GM19397 (cell line): ENCODE measurements around the gene MYL5.
"Not testable (repeated sequence)": the region's sequence is repeated elsewhere in the genome, so short reads cannot be mapped to it uniquely, and the experiment has no call there.

Experiments used
- ATAC-seq: cut with Tn5 transposase; IDR thresholded peaks from one replicate; pipeline ENCODE4 v1.9.1; 2021; ENCODE audit warnings: mild to moderate bottlenecking, moderate library complexity; ENCODE audit not compliant: unreplicated experiment

MYL5 gene

GRCh38 chr4:683982-684622, 9.8 kb downstream of the MYL5 start:
- ATAC-seq = no peak

- ATAC-seq = no peak
These were observed 10.4 kb downstream of the MYL5 start for GRCh38 chr4:684623-685327.

DNA sequence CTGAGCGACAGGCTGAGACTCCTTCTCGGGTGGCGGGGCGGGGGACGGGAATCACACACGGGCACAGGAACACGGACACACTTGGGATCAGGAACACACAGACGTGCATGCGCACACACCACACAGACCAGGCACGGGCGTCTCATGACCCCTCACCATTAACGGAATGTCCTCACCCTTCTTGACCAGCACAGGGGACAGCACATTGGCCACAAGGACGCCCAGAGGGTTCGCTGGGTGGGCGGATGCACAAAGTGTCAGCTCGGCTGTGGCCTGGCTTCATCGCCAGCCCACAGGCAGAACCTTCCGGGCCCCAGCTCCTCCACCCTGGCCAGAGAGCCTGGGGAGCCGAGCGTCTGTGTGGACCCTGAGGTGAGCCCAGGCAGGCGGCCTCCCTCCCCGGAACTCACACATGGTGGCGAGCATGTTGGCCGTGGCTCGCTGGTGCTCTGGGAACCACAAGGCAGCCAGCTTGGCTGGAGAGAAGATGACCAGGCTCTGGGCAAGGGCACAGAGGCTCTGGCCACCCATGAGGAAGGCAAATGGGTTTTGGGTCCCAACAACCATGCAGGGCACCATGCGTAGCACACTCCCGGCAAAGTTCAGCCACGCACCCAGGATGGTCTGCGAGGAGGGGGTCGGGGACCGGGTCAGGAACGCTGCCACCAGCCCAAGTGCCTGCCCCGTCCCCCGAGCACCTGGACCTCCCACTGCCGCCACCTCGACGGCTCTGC, 11.5 kb downstream of the MYL5 start:
- no peak for ATAC-seq

DNA sequence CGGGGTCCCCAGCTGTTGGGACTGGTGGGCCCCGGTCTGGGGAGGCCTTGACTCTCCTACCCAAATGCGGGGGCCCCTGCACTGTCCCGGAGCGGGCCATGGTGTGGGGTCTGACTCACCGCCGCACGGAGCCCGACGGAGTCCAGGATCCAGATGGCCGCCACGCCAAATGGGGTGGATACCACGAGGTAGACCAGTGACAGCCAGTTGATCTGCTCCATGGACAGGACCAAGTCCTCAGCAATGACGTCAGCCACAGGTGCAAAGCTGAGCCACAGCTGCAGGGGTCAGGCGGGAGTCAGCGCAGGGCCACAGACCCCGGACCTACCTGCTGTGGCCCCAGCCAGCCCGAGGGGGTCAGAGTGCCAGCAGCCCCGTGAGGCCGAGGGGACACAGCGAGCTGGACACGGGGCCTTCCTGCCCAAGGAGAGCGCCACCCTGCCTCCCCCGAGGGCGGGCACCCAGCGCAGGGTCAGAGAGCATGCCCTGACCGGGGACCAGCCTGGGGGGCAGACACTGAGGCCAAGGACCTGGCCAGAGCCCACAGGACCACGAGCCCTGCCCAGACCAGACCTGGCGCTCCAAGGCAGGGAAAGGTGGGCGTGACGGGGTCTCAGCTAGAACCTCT, 12.2 kb downstream of the MYL5 start:
- no peak for ATAC-seq

GRCh38 chr4:687048-687970, 13.0 kb downstream of the MYL5 start:
- no peak for ATAC-seq

DNA sequence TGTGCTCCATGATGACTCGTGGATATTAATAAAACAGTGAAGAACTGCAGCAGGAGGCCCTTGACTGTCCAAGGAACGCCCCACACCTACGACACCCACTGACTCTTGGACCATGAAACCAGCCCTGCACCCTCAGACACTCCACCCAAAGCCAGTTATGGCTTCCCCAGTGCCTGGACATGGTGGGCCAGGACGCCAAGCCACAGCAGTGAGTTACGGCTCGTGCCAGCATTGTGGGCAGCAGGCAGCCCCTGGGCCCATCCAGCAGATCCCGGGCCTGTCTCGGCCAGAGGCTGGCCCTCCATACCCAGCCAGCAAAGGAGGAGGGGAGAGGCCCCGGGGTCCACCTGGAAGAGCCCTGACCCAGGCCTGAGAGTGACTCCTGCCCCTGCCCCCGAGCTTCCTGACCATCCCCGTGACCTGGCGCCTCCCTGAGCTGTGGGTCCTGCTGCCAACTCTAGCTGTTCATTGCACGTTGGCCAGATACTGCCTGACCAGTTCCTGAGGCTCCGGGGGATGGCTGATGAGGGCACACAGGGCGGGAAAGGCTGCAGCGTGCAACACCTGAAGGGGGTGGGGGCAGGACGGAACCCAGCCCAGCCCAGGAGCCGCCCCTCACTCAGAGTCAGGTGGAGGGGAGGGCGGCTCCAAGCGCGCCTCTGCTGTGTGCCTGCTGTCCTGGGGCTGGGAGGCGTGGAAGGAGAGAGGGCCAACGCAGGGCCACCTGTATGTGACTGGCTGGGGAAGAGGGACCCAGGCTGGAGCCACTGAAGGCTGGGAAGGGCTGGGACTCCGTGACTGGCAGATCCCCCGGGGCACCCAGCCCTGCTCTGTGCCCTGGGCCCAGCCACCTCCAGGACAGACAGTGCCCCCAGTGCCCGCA, 13.9 kb downstream of the MYL5 start:
- ATAC-seq = no peak

- no peak for ATAC-seq
These were observed 14.7 kb downstream of the MYL5 start, which contains the start of gene SLC49A3 for GRCh38 chr4:688854-689681. Gene SLC49A3, minus strand, starts transcription at chr4:689151. Its CDS starts 24 bp downstream, at chr4:689127.

GRCh38 chr4:689723-690122, 15.4 kb downstream of the MYL5 start:
- ATAC-seq = no peak

DNA sequence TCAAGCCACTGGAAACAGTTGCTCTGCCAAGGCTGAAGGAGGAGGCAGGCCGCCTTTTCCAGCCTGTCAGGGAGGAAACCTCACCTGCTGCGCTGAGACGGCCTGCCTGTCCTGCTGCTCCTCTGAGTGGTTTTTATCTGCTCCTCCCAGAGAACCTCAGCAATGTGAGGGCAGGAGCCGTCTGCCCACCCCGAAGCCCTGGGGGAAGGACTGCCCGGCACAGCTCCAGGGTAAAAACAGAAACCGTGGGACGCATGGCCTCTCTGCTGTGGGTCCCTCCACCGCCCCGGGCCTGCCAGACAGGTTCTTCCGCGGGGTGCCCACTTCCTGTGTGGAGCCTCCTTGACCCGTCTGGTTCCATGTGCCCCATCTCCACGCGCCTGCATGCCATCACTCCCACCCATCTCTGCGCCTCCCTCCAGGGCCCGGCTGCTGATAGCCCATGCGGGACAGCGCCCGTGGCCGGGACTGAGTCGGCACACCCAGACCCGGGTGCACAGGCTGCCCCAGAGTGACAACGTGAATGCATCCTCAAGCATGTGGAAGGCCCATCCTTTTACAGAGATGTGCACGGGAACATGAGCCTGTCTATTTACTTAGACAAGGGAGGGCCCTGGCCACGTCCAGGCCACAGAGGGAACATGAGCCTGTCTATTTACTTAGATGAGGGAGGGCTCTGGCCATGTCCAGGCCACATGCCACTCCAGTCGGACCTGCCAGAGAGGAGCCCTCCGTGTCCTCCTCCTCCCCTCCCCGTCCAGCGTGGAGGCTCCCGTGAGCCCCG, 18.6 kb downstream of the MYL5 start:
- ATAC-seq = no peak

GRCh38 chr4:694341-694940, 20.1 kb downstream of the MYL5 start:
- ATAC-seq = not testable (repeated sequence)

DNA sequence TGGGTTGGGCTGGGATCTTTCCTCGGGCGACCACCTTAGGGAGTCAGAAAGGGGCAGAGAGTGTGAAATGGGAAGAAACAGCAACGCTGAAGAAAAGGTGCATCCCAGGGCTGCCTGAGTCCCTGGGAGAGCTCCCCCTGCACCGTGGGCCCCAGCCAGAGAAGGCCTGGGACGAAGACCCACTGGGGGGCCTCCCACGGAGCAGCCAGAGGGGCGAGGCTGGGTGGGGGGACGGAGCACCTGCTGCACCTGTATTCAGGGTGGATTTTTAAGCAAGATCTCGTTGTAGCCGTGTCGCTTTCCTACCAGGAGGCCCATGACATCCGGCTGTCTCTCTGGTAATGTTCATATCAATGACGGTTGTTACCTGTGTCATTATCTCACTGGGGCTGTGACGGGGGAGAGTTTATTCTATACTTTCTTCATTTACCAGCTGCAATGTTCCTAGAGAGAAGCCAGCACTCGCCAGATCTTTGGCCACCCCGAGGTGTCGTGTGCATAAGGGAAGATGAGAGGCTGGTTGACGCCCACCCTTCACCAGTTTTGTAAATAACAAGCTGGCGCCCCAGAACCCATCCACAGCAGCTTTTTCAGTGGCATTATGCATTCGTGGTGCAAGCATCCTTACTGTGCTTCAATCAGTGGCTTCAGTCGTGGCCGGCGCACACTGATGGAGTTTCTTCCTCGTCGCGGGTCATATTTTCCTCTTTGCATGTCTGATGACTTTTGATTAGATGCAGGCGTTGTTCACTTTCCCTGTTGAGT, 25.7 kb downstream of the MYL5 start:
- ATAC-seq = no peak

- no peak for ATAC-seq
These were observed 26.4 kb downstream of the MYL5 start for GRCh38 chr4:700587-701264.

DNA sequence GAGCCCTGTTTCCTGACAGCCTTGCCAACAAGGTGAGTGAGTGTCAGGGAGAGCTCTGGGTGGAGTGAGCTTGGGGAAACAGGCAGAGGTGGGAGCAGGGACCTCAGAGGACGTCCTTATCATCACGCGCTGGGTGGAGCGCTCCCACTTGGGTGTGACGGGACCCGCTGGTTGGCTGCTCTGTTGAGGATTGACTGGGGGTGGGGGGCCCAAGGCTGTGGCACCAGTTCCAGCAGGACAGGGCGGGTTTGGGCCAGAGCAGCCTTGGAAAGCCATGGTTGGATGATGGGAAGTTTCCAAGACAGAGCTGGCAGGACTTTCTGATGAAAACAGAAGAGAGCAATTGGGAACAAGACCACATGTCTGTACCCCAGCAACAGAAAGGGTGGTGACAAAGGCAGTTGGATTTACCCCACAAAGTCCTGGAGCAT, 28.3 kb downstream of the MYL5 start:
- ATAC-seq = no peak

- ATAC-seq = no peak
These were observed 29.2 kb downstream of the MYL5 start for GRCh38 chr4:703336-704197.
